HCT116 (cell line): ENCODE data around the gene LDAH. TPM values are rescaled to one million over a fixed set of nuclear protein-coding genes. Genes with fewer than 3 reads are reported as not detected.

Experiments used
- ATAC-seq: fragments of 200-7000 bp; cut with Tn5 transposase; 2 replicates; pipeline ENCODE4 v1.9.1; 2020; ENCODE audit warnings: mild to moderate bottlenecking, moderate library complexity
- BruUV-seq: library from RNA; stranded (reverse); fragments of 400-500 nt; replicated peaks from 2 replicates; lab custom pipeline; 2021; lab: Mats Ljungman, UMichigan
- CTCF ChIA-PET: fragments of 300-600 bp; sonication (Branson Sonifier 250); formaldehyde crosslinking; loops from one replicate; lab custom pipeline; 2021; ENCODE audit warnings: antibody characterized with exemption; lab: Charles Lee
- POLR2A ChIA-PET: fragments of 300-600, 350-600 bp; sonication (Branson Sonifier 250); formaldehyde crosslinking; loops from one replicate; lab custom pipeline; 2021; ENCODE audit warnings: antibody characterized with exemption; lab: Charles Lee
- RAD21 ChIA-PET, 2 experiments: fragments of 300-600 bp; sonication (Branson Sonifier 250); formaldehyde crosslinking; loops; one replicate each; lab custom pipeline; 2023; ENCODE audit warnings: low total read pairs in 2 of 2; ENCODE audit not compliant: uncharacterized antibody in 2 of 2, unreplicated experiment in 2 of 2, low non-redundant PET in 1 of 2; lab: Charles Lee
- DNase-seq: peaks from one replicate; pipeline ENCODE4 v3.0.0-alpha.2; 2010; ENCODE audit warnings: low read depth, low spot score
- H2AFZ ChIP-seq: fragments of 200-600 bp; shearing (Covaris generic), sonication (generic); 2 replicates; pipeline ENCODE4 v1.6.1; 2017; ENCODE audit warnings: low read depth, mixed run types, mixed read lengths, antibody characterized with exemption, low read length; ENCODE audit not compliant: poor library complexity, severe bottlenecking
- H3K27ac ChIP-seq: 2 replicates; pipeline ENCODE4 v1.5.1; 2012; ENCODE audit warnings: low read depth, low read length
- H3K27me3 ChIP-seq: fragments of 200-600 bp; sonication (generic); 2 replicates; pipeline ENCODE4 v1.6.1; 2016; ENCODE audit warnings: mixed run types, low read length, mixed read lengths; ENCODE audit not compliant: insufficient read depth
- H3K36me3 ChIP-seq, 2 experiments: fragments of 200-500 bp in 1 of 2; fragments of 200-600 bp in 1 of 2; sonication (Bioruptor generic) in 1 of 2; sonication (generic) in 1 of 2; 2 replicates each; pipeline versions ENCODE4 v1.5.1 to v1.6.1; 2014 to 2016; ENCODE audit warnings: low read length in 2 of 2, inconsistent platforms in 1 of 2, mixed read lengths in 1 of 2, mixed run types in 1 of 2; ENCODE audit not compliant: insufficient read depth in 2 of 2, control insufficient read depth in 1 of 2
- H3K4me1 ChIP-seq, 2 experiments: fragments of 200-600 bp in 1 of 2; sonication (generic) in 1 of 2; 2 replicates each; pipeline versions ENCODE4 v1.5.1 to v1.6.1; 2012 to 2017; ENCODE audit warnings: low read length in 2 of 2, inconsistent platforms in 1 of 2, mild to moderate bottlenecking in 1 of 2, mixed read lengths in 1 of 2, mixed run types in 1 of 2, moderate library complexity in 1 of 2; ENCODE audit not compliant: insufficient read depth in 2 of 2, control insufficient read depth in 1 of 2
- H3K4me2 ChIP-seq: fragments of 200-600 bp; sonication (generic); 2 replicates; pipeline ENCODE4 v1.6.1; 2017; ENCODE audit warnings: mixed run types, low read length, mixed read lengths
- H3K4me3 ChIP-seq, 2 experiments: fragments of 200-600 bp in 1 of 2; sonication (generic) in 1 of 2; replicated peaks in 1 of 2; 2 replicates each; pipeline ENCODE4 v1.5.1; 2011 to 2016; ENCODE audit warnings: low read length in 2 of 2, control low read depth in 1 of 2, low read depth in 1 of 2, mild to moderate bottlenecking in 1 of 2, mixed read lengths in 1 of 2, mixed run types in 1 of 2
- H3K79me2 ChIP-seq: fragments of 200-600 bp; sonication (generic); 2 replicates; pipeline ENCODE4 v1.6.1; 2017; ENCODE audit warnings: mild to moderate bottlenecking, mixed run types, low read length, moderate library complexity, mixed read lengths; ENCODE audit not compliant: insufficient read depth
- H3K9ac ChIP-seq: fragments of 200-600 bp; sonication (generic); 2 replicates; pipeline ENCODE4 v1.6.1; 2016; ENCODE audit warnings: low read length, mixed read lengths
- H3K9me2 ChIP-seq: fragments of 200-600 bp; sonication (generic), shearing (Covaris generic); 2 replicates; pipeline ENCODE4 v1.6.1; 2017; ENCODE audit warnings: mixed run types, mild to moderate bottlenecking, moderate library complexity; ENCODE audit not compliant: insufficient read depth
- H3K9me3 ChIP-seq, 2 experiments: fragments of 200-500 bp in 1 of 2; fragments of 200-600 bp in 1 of 2; sonication (Bioruptor generic) in 1 of 2; sonication (generic) in 1 of 2; 2 replicates each; pipeline ENCODE4 v1.6.1; 2014 to 2017; ENCODE audit warnings: low read length in 2 of 2, mixed read lengths in 2 of 2, inconsistent platforms in 1 of 2, low read depth in 1 of 2, mild to moderate bottlenecking in 1 of 2, mixed run types in 1 of 2, moderate library complexity in 1 of 2; ENCODE audit not compliant: control insufficient read depth in 1 of 2, insufficient read depth in 1 of 2
- H4K20me1 ChIP-seq: fragments of 200-600 bp; sonication (generic), shearing (Covaris generic); 2 replicates; pipeline ENCODE4 v1.6.1; 2017; ENCODE audit warnings: mixed run types, mild to moderate bottlenecking, moderate library complexity; ENCODE audit not compliant: insufficient read depth
- EGR1 ChIP-seq: IDR thresholded peaks from 2 replicates; pipeline ENCODE4 v1.6.1; 2012; ENCODE audit warnings: low read depth
- EZH2phosphoT487 ChIP-seq: fragments of 200-600 bp; IDR thresholded peaks from 2 replicates; pipeline ENCODE4 v1.6.1; 2018; ENCODE audit warnings: antibody characterized with exemption, borderline replicate concordance
- SRF ChIP-seq: IDR thresholded peaks from 2 replicates; pipeline ENCODE4 v1.6.1; 2012; ENCODE audit warnings: low read depth
- TCF7L2 ChIP-seq: IDR thresholded peaks from 2 replicates; pipeline ENCODE4 v1.7.0; 2011; ENCODE audit warnings: borderline replicate concordance, inconsistent platforms; ENCODE audit not compliant: insufficient read depth, insufficient read length; ENCODE audit errors: extremely low read depth
- intact Hi-C: fragments of 100-400 bp; cut with micrococcal nuclease; formaldehyde crosslinking; loops from 2 replicates; pipeline ENCODE4 v1.10.0; 2022
- total RNA-seq: library from RNA; stranded (reverse); gene quantifications from one replicate; pipeline ENCODE4 v1.2.1, GENCODE V29; 2021; ENCODE audit not compliant: unreplicated experiment

LDAH gene
- total RNA-seq, 1 experiment from 2014 or later: 25.7 TPM

- H3K9ac ChIP-seq: no peak overlapping the region
- H3K36me3 ChIP-seq: peaks cover 0 to 3% of the 10 kb centered on the region in 2 experiments; a peak in 1 of 4 replicates
- no peak for ATAC-seq
- H3K4me1 ChIP-seq: no peaks in the 10 kb centered on the region; a peak in 1 of 4 replicates
- no peak overlapping the region for H3K4me3 ChIP-seq
- no peak for TF ChIP-seq EGR1
- no peak for TF ChIP-seq SRF
- TF ChIP-seq, all 23 proteins: peak for 0
- Histone ChIP-seq H3K9me3 (no peaks in the 10 kb centered on the region), H2AFZ (no peak overlapping the region), H3K9me2 (no peaks in the 10 kb centered on the region), H3K27ac (no peak overlapping the region), H3K27me3 (no peaks in the 10 kb centered on the region), H4K20me1 (no peaks in the 10 kb centered on the region), H3K4me2 (no peak overlapping the region), H3K79me2 (no peaks in the 10 kb centered on the region)
- ChIA-PET POLR2A (interaction anchor here (1.8 kb wide), 1 partner anchor 200 kb away, joined by 8 read pairs; no protein-coding TSS in a partner anchor), CTCF (interaction anchor here (1.3 to 3.3 kb wide), 9 partner anchors 7 to 245 kb away, joined by 3 to 25 read pairs (median 11); partner anchors contain the start of genes HS1BP3 and RHOB), RAD21 (interaction anchor here (0.6 to 1.8 kb wide), 3 partner anchors 199 to 230 kb away, joined by 3 to 10 read pairs (median 3); no protein-coding TSS in a partner anchor)
- intact Hi-C loops: loop anchor here (5.0 kb wide), 1 partner anchor 684 kb away; no protein-coding TSS in a partner anchor
- BruUV-seq: no TSS peak
- DNase-seq: no peak
These were observed 181.5 kb downstream of the LDAH start for GRCh38 chr2:20641123-20641985.

GRCh38 chr2:20640411-20641122 is 182.3 kb downstream of the LDAH start:
- TF ChIP-seq TCF7L2 (no peak), EZH2phosphoT487 (no peak)
- H3K9ac ChIP-seq: no peak overlapping the region
- no TSS peak for BruUV-seq
- H3K4me2 ChIP-seq: no peak overlapping the region
- ChIA-PET POLR2A (no interaction called here), RAD21 (no interaction called here), CTCF (interaction anchor here (1.3 to 2.3 kb wide), 4 partner anchors 11 to 204 kb away, joined by 3 to 16 read pairs (median 7); partner anchors contain the start of gene HS1BP3)
- H3K4me1 ChIP-seq: peaks cover 0 to 6% of the 10 kb centered on the region in 2 experiments; a peak in 2 of 4 replicates
- peaks cover 0 to 3% of the 10 kb centered on the region in 2 experiments; a peak in 1 of 4 replicates for H3K36me3 ChIP-seq
- no peaks in the 10 kb centered on the region for H3K27me3 ChIP-seq
- H2AFZ ChIP-seq: no peak overlapping the region
- ATAC-seq (no peak), DNase-seq (no peak)
- no peaks in the 10 kb centered on the region for H4K20me1 ChIP-seq
- no peaks in the 10 kb centered on the region for H3K9me2 ChIP-seq
- no peaks in the 10 kb centered on the region for H3K9me3 ChIP-seq
- no peaks in the 10 kb centered on the region for H3K79me2 ChIP-seq
- intact Hi-C loops: loop anchor here (5.0 kb wide), 1 partner anchor 683 kb away; no protein-coding TSS in a partner anchor
- H3K27ac ChIP-seq: no peak overlapping the region
- no peak overlapping the region for H3K4me3 ChIP-seq
